ENCODE measurements around the gene IWS1.

- no peak for TF ChIP-seq CTCF (IDR thresholded peaks at IDR 0.05; ENCODE audit: insufficient read depth, low read length, poor library complexity, severe bottlenecking)
- TF ChIP-seq EZH2phosphoT487 (conservative IDR thresholded peaks at IDR 0.05; ENCODE audit: low read length), result no peak
These were observed 9.6 kb upstream of the IWS1 start for GRCh38 chr2:127535918-127536317.
